Lung (tissue), 10 donors: ENCODE data around the gene GTF2I. TPM values are rescaled to one million over a fixed set of nuclear protein-coding genes. Genes with fewer than 3 reads are reported as not detected.
"Not testable (repeated sequence)": the region's sequence is repeated elsewhere in the genome, so short reads cannot be mapped to it uniquely, and the experiment has no call there.

Experiments used
- ATAC-seq: fragments of 200-7000 bp; cut with Tn5 transposase; one replicate; pipeline ENCODE4 v1.9.1; 2020; ENCODE audit warnings: moderate number of reproducible peaks; ENCODE audit not compliant: insufficient read depth, low FRiP score
- DNase-seq, 3 donors: peaks; one replicate each; pipeline ENCODE4 v3.0.0-alpha.2; 2013 to 2017
- H3K27ac ChIP-seq, 2 donors: one replicate each; pipeline ENCODE4 v1.5.1; 2013; ENCODE audit warnings: mild to moderate bottlenecking in 2 of 2, moderate library complexity in 2 of 2, control low read depth in 1 of 2, inconsistent platforms in 1 of 2, low read depth in 1 of 2, low read length in 1 of 2
- H3K27me3 ChIP-seq, 3 donors: one replicate each; pipeline ENCODE4 v1.5.1; 2013; ENCODE audit warnings: low read length in 2 of 3; ENCODE audit not compliant: control insufficient read depth in 3 of 3, insufficient read depth in 3 of 3
- H3K36me3 ChIP-seq, 4 donors: one replicate each; pipeline ENCODE4 v1.5.1; 2013; ENCODE audit warnings: low read length in 4 of 4, mild to moderate bottlenecking in 1 of 4, moderate library complexity in 1 of 4; ENCODE audit not compliant: control insufficient read depth in 4 of 4, insufficient read depth in 4 of 4
- H3K4me1 ChIP-seq, 5 donors: one replicate each; pipeline ENCODE4 v1.5.1; 2013; ENCODE audit warnings: low read length in 5 of 5, mild to moderate bottlenecking in 2 of 5, moderate library complexity in 1 of 5; ENCODE audit not compliant: control insufficient read depth in 5 of 5, insufficient read depth in 5 of 5
- H3K4me3 ChIP-seq: one replicate; pipeline ENCODE4 v1.5.1; 2013; ENCODE audit warnings: mild to moderate bottlenecking, control low read depth, moderate library complexity
- H3K9ac ChIP-seq, 2 donors: one replicate each; pipeline ENCODE4 v1.5.1; 2013; ENCODE audit warnings: low read length in 2 of 2, control low read depth in 1 of 2; ENCODE audit not compliant: insufficient read depth in 1 of 2
- H3K9me3 ChIP-seq, 4 donors: one replicate each; pipeline ENCODE4 v1.5.1; 2013; ENCODE audit warnings: low read length in 3 of 4, mild to moderate bottlenecking in 1 of 4, moderate library complexity in 1 of 4; ENCODE audit not compliant: control insufficient read depth in 4 of 4, insufficient read depth in 3 of 4
- WGBS, 2 donors: extraction: QIAGEN DNeasy Blood & Tissue Kit; methylation state at CpG; one replicate each; pipeline ENCODE4 v1.1.7; 2013; 5-methylcytosine and 5-hydroxymethylcytosine counted together
- polyA plus RNA-seq, 2 donors: library from polyadenylated mRNA; stranded (reverse); fragments of 200-250 nt; gene quantifications; one replicate each; pipeline ENCODE4 v1.2.1, GENCODE V29; 2013
- total RNA-seq, 2 donors: library from RNA; depleted of rRNA in 1 of 2; stranded (reverse); fragments of >200 nt in 1 of 2; gene quantifications; one replicate each; pipeline ENCODE4 v1.2.1, GENCODE V29; 2014 to 2021
- donor health status: Bipolar disorder and iron deficiency.
- donor health status: healthy.
- donor health status: DM: yes; HTN: yes; CAD: no.

GTF2I gene
- total and polyA plus RNA-seq, 4 donors = 27.7 to 353 (median 138) TPM

GRCh38 chr7:74789200-74789736 lies 131.8 kb downstream of the GTF2I start:
- not testable (repeated sequence) for H3K4me3 ChIP-seq, H3K27ac ChIP-seq, H3K9ac ChIP-seq, DNase-seq, H3K4me1 ChIP-seq, H3K27me3 ChIP-seq, H3K36me3 ChIP-seq, H3K9me3 ChIP-seq
- 0 to 5% methylated on average over 3 of the region's 24 CpGs for WGBS, 2 donors
- ATAC-seq = peak; percentile 44

GRCh38 chr7:74797848-74798622 lies 140.5 kb downstream of the GTF2I start:
- not testable (repeated sequence) for H3K36me3 ChIP-seq, H3K4me3 ChIP-seq, H3K27me3 ChIP-seq, H3K4me1 ChIP-seq, H3K9me3 ChIP-seq, ATAC-seq, H3K9ac ChIP-seq, H3K27ac ChIP-seq, DNase-seq
- 84 to 93% methylated on average over 11 to 12 of the region's 27 CpGs for WGBS, 2 donors

- H3K9ac ChIP-seq, DNase-seq, H3K27ac ChIP-seq, H3K27me3 ChIP-seq, H3K36me3 ChIP-seq, H3K9me3 ChIP-seq, H3K4me3 ChIP-seq, ATAC-seq, H3K4me1 ChIP-seq: not testable (repeated sequence)
- 88% methylated on average over 1 of the region's 4 CpGs; no CpG with 5 or more reads in 1 of the 2 donors for WGBS, 2 donors
These were observed 141.1 kb downstream of the GTF2I start for GRCh38 chr7:74798644-74799043.

Other genes starting within 250 kb of the GTF2I start
- gene GTF2IRD1, start 203.8 kb upstream of the GTF2I start, total RNA-seq = 10 to 100 TPM; 14.4 to 24.1 TPM
- gene GTF2IRD1, start 203.8 kb upstream of the GTF2I start, polyA plus RNA-seq = 10 to 100 TPM in 1 of 2 donors, 1 to 10 TPM in 1; 9.3 to 20.0 TPM
- gene NCF1, start 116.3 kb downstream of the GTF2I start, total RNA-seq = 10 to 100 TPM in 1 of 2 donors, 1 to 10 TPM in 1; 8.3 to 46.2 TPM
- 10 to 100 TPM; 23.8 to 91.9 TPM for gene NCF1, start 116.3 kb downstream of the GTF2I start, polyA plus RNA-seq
- gene GTF2IRD2, start 193.9 kb downstream of the GTF2I start, total RNA-seq = 10 to 100 TPM; 21.9 to 28.4 TPM
- gene GTF2IRD2, start 193.9 kb downstream of the GTF2I start, polyA plus RNA-seq = 10 to 100 TPM in 1 of 2 donors, 1 to 10 TPM in 1; 5.3 to 25.8 TPM